ENCODE data around the gene SERGEF. TPM values are rescaled to one million over a fixed set of nuclear protein-coding genes. Genes with fewer than 3 reads are reported as not detected.
"Not testable (repeated sequence)": the region's sequence is repeated elsewhere in the genome, so short reads cannot be mapped to it uniquely, and the experiment has no call there.

SERGEF gene
- total RNA-seq, 1 experiment from 2014 or later = 26.1 TPM

GRCh38 chr11:17876827-17877226 is 136.0 kb downstream of the SERGEF start:
- CTCF ChIA-PET = interaction anchor here (0.7 to 5.6 kb wide), 5 partner anchors 12 to 256 kb away, joined by 3 to 58 read pairs (median 3); no protein-coding TSS in a partner anchor
- H3K9me3 Mint-ChIP-seq (ENCODE audit: unreplicated experiment) = no peaks in the 10 kb centered on the region
- no peak for TF ChIP-seq CTCF (IDR thresholded peaks at IDR 0.05; ENCODE audit: unreplicated experiment)

GRCh38 chr11:17875891-17876290 is 137.0 kb downstream of the SERGEF start:
- intact Hi-C loops (cut with micrococcal nuclease) = no loop called here
- Mint-ChIP-seq H3K27me3 (ENCODE audit: insufficient read depth, unreplicated experiment) (no peaks in the 10 kb centered on the region), H3K27ac (ENCODE audit: low read depth, unreplicated experiment) (no peak overlapping the region), H3K36me3 (ENCODE audit: insufficient read depth, unreplicated experiment) (peaks cover 6% of the 10 kb centered on the region), H3K4me3 (ENCODE audit: unreplicated experiment) (no peak overlapping the region), H3K4me1 (ENCODE audit: insufficient read depth, unreplicated experiment) (no peaks in the 10 kb centered on the region), H3K9me3 (ENCODE audit: unreplicated experiment) (no peaks in the 10 kb centered on the region)
- TF ChIP-seq CTCF (IDR thresholded peaks at IDR 0.05; ENCODE audit: unreplicated experiment) = no peak
- POLR2A ChIA-PET = no interaction called here
- no peak for DNase-seq (ENCODE audit: unreplicated experiment)
- no TSS peak for BruUV-seq (replicated peaks)
- CTCF ChIA-PET = interaction anchor here (1.2 to 5.6 kb wide), 3 partner anchors 12 to 145 kb away, joined by 3 to 58 read pairs (median 7); no protein-coding TSS in a partner anchor

More at GRCh38 chr11:17876827-17877226, 136.0 kb downstream of the SERGEF start:
- no peaks in the 10 kb centered on the region for H3K27me3 Mint-ChIP-seq (ENCODE audit: insufficient read depth, unreplicated experiment)
- no peaks in the 10 kb centered on the region for H3K4me1 Mint-ChIP-seq (ENCODE audit: insufficient read depth, unreplicated experiment)
- no peak overlapping the region for H3K27ac Mint-ChIP-seq (ENCODE audit: low read depth, unreplicated experiment)
- no peak overlapping the region for H3K4me3 Mint-ChIP-seq (ENCODE audit: unreplicated experiment)
- no TSS peak for BruUV-seq (replicated peaks)
- POLR2A ChIA-PET = no interaction called here
- intact Hi-C loops (cut with micrococcal nuclease) = no loop called here
- no peak for DNase-seq (ENCODE audit: unreplicated experiment)
- peaks cover 6% of the 10 kb centered on the region for H3K36me3 Mint-ChIP-seq (ENCODE audit: insufficient read depth, unreplicated experiment)

- ChIA-PET CTCF (interaction anchor here (0.7 to 5.6 kb wide), 4 partner anchors 10 to 106 kb away, joined by 4 to 58 read pairs (median 8); no protein-coding TSS in a partner anchor), POLR2A (interaction anchor here (1.0 kb wide), 1 partner anchor 49 kb away, joined by 3 read pairs; no protein-coding TSS in a partner anchor)
- no peak for DNase-seq (ENCODE audit: unreplicated experiment)
- H3K27me3 Mint-ChIP-seq (ENCODE audit: insufficient read depth, unreplicated experiment) = no peaks in the 10 kb centered on the region
- no TSS peak for BruUV-seq (replicated peaks)
- H3K27ac Mint-ChIP-seq (ENCODE audit: low read depth, unreplicated experiment) = no peak overlapping the region
- TF ChIP-seq CTCF (IDR thresholded peaks at IDR 0.05; ENCODE audit: unreplicated experiment) = no peak
- peaks cover 3% of the 10 kb centered on the region for H3K9me3 Mint-ChIP-seq (ENCODE audit: unreplicated experiment)
- no peaks in the 10 kb centered on the region for H3K4me1 Mint-ChIP-seq (ENCODE audit: insufficient read depth, unreplicated experiment)
- H3K4me3 Mint-ChIP-seq (ENCODE audit: unreplicated experiment) = no peak overlapping the region
- peaks cover 7% of the 10 kb centered on the region for H3K36me3 Mint-ChIP-seq (ENCODE audit: insufficient read depth, unreplicated experiment)
- intact Hi-C loops (cut with micrococcal nuclease) = no loop called here
These were observed 139.3 kb downstream of the SERGEF start for GRCh38 chr11:17873586-17873985.

GRCh38 chr11:17868398-17868797 is 144.4 kb downstream of the SERGEF start:
- H3K27me3 Mint-ChIP-seq (ENCODE audit: insufficient read depth, unreplicated experiment); DNase-seq (ENCODE audit: unreplicated experiment); BruUV-seq (replicated peaks); intact Hi-C loops (cut with micrococcal nuclease); H3K27ac Mint-ChIP-seq (ENCODE audit: low read depth, unreplicated experiment); H3K9me3 Mint-ChIP-seq (ENCODE audit: unreplicated experiment); H3K36me3 Mint-ChIP-seq (ENCODE audit: insufficient read depth, unreplicated experiment); POLR2A ChIA-PET; H3K4me3 Mint-ChIP-seq (ENCODE audit: unreplicated experiment); H3K4me1 Mint-ChIP-seq (ENCODE audit: insufficient read depth, unreplicated experiment): not testable (repeated sequence)
- CTCF ChIA-PET = interaction anchor here (1.4 kb wide), 1 partner anchor 137 kb away, joined by 8 read pairs; no protein-coding TSS in a partner anchor

GRCh38 chr11:17867341-17867740 is 145.5 kb downstream of the SERGEF start:
- CTCF ChIA-PET = no interaction called here
- H3K36me3 Mint-ChIP-seq (ENCODE audit: insufficient read depth, unreplicated experiment) = peaks cover 5% of the 10 kb centered on the region
- no peak for TF ChIP-seq CTCF (IDR thresholded peaks at IDR 0.05; ENCODE audit: unreplicated experiment)
- POLR2A ChIA-PET = no interaction called here
- intact Hi-C loops (cut with micrococcal nuclease) = no loop called here
- BruUV-seq (replicated peaks) = no TSS peak
- no peak overlapping the region for H3K4me3 Mint-ChIP-seq (ENCODE audit: unreplicated experiment)
- no peak for DNase-seq (ENCODE audit: unreplicated experiment)
- no peaks in the 10 kb centered on the region for H3K27me3 Mint-ChIP-seq (ENCODE audit: insufficient read depth, unreplicated experiment)
- H3K9me3 Mint-ChIP-seq (ENCODE audit: unreplicated experiment) = peaks cover 9% of the 10 kb centered on the region
- no peaks in the 10 kb centered on the region for H3K4me1 Mint-ChIP-seq (ENCODE audit: insufficient read depth, unreplicated experiment)
- no peak overlapping the region for H3K27ac Mint-ChIP-seq (ENCODE audit: low read depth, unreplicated experiment)
